HuH-7.5 (cell line): ENCODE data around the gene ZCCHC12.
"Not testable (repeated sequence)": the region's sequence is repeated elsewhere in the genome, so short reads cannot be mapped to it uniquely, and the experiment has no call there.

ENCODE experiments used
- DNase-seq: peaks from one replicate; pipeline ENCODE4 v3.0.0; 2011; ENCODE audit warnings: low spot score

Gene ZCCHC12

DNA sequence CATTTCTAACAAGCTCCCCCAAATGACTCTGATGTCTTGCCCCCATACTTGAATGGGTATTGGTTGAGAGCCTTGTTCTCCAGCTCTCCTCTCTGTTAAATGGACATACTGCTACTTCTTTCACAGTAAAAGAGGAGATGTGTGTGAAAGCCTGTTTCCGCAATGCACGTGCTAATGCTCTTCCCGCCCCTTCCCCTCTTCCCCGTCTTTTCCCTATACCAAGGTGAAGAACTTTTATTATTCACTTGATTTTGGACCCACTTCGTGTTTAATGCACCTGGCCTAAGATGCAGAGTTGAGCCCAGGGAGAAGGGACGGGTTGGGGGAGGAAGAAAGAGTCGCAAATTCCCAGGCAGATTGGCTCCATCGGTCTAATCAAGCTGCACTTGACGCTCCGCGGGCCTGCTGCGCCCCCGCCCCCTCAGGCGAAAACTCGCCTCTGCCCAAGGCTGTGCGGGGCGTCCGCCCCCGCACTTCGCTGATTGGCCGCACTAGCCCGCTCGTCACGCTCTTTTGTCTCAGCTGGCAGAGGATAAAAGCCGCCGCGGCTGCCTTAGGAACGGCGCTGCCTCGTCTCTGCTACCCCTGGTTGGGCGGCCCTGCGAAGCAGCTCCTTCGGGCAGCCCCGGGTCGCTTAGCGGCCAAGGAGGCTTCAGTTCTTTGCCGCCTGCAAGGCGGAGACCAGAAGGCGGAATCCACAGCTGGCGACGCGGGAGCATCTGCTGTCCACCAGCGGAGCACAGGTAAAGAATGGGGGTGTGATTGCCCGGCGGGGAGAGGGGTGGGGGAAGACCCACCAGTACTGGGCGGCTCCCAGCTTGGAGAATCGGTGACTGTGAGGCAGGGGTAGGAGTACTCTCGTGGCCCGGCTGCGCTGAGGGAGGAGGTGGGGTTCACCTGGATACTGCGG, at the start of gene ZCCHC12:
TSS of gene ZCCHC12 (plus strand) at position 562 of the 910 bp plus-strand sequence. CDS start 1,421 bp downstream, outside the sequence.
- DNase-seq: peak; percentile 47

DNA sequence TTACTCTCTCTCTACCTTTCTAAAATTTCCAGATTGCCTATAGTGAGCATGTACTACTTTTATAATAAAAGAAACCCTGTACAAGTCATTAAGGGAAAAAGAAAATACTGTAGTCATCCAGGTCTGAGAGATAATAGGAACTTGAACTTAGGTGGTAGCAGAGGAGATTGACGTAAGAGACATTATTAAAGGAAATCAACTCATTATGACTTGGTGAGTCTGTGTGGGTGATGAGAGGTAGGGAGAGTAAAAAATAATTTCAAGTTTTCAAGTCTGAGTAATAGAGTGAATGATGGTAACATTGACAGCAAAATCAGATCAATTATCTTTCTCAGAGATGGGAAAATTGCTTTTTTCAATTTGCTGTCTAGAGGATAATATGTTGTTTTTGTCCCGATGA, 44.0 kb upstream of the ZCCHC12 start:
- no peak for DNase-seq

DNA sequence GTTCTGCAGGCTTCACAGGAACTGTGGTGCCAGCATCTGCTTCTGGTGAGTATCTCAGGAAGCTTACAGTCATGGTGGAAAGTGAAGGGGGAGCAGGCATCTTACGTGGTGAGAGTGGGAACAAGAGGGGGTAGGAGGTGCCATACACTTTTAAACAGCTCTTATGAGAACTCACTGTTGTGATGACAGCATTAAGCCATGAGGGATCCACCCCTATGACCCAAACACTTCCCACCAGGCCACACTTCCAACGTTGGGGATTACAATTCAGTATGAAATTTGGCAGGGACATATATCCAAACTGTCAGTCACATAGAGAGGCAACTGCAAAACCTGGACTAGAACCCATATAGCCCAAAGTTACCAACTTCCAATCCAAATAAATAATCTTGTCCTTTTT, 43.1 kb upstream of the ZCCHC12 start:
- DNase-seq: no peak

DNA sequence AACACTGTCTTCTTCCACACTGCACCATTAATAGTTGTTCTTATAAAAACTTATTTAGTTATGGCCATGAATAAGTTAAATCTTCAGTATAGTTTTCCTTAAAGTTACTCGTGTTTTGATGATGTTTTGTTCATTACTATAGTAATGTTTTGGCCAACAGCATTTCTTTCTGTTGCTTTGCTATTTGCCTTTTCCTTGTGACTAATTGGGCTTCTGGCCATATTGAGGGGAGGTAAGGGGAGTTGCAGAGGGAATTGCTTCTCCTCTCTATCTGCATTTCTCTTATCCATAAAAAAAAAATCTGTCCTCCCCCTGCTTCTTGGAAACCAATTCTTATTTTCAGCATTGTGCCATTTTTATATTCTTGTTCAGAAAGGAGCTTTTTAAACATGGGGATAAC, 42.7 kb upstream of the ZCCHC12 start:
- DNase-seq: no peak

DNA sequence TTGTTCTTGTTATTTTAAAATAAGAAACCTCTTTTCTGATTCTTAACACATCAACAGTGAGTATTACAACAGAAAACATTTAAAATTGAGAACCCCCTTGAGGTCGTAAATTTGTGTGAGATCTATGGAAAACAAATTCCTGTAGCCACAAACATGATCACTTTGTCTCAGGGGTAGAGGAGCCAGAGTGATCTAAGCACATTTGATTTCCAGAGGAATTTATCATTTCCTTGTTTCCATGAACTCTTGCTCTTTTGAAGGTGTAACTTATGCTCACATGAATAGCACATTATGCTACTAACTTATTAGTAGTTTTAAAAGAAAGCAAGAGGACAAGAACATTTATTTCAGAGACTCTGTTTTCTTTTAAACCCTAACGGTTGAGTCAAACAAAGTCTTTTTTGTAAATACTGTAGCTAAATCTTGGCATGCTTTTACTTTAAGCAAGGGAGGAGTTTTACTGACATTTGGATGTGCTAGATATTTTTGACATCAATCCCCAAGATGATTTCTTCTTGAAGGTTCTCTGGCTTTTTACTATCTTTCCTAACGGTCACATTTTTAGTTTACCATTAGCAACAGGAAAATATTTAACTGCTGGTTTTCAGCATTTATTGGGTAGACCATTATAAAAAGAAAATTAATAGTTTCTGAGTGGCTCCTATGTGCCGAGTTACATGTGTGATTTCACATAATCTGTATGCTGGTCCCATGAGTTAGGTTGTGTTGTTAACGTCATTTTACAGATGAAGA, 27.9 kb upstream of the ZCCHC12 start:
- no peak for DNase-seq

DNA sequence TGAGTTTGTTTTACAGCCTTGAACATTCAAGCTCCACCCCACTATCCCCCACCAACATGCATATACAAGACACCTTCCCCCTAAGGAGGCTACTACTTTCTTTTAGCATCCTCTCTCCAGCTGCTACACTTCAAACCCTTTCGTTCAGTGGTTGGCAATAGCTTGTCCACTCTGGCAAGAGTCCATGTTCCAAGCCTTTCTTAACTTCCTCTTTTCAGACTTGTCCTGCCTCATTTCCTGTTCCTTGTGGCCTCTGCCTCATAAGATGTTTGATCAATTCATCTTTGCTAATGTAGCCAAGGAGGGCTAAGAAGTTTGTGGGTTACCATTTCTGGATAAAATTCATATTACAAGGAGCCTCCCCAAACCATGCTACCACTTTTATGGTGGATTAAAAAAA, 20.8 kb upstream of the ZCCHC12 start:
- DNase-seq: no peak

DNA sequence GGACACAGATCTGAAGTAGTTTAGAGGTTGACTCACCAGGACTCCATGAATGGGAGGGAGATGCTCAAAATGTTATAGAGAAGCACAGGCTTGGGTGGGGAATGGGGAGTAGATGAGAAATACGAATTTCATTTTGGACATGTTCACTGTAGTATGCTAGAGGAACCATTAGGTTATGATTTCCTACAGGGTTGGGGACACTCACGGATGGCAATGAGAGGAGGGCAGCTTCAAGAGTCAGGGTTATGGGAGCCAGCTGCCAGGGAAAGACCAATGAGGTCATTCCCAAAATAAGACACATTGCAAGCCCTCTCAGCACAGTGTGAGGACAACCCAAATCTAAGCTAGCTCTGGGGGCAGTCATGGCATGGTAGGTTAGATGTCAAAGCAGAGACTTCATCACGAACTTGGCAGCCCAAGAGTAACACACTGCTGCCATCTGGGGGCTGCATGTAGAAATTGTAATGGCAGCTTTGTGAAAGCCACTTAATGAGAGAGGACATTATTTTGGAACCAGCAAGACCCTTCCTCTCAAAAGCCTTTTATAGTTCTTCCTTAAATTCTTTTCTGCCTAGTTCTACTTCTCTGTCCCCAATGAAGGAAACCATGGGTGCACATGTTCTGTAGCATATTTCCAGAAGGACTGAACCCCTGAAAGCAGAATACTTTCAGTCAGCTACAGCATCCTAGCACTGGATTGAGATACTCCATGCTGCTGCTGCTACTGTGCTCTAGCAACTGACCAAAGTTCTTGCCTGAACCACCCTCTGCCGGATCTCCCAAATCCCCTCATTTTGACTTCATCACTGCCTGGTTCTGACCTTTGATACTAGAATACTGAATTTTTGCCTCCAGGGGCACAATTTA, 16.2 kb upstream of the ZCCHC12 start:
- peak; percentile 12 for DNase-seq

DNA sequence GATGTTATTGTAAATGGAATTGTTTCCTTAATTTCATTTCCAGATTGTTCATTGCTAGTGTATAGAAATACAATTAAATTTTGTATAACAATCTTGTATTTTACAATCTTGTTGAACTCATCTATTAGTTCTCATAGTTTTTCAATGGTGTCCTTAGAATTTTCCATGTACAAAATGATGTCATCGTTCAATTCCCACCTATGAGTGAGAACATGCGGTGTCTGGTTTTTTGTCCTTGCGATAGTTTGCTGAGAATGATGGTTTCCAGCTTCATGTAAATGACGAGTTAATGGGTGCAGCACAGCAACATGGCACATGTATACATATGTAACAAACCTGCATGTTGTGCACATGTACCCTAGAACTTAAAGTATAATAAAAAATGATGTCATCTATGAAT, 6.4 kb upstream of the ZCCHC12 start:
- not testable (repeated sequence) for DNase-seq

DNA sequence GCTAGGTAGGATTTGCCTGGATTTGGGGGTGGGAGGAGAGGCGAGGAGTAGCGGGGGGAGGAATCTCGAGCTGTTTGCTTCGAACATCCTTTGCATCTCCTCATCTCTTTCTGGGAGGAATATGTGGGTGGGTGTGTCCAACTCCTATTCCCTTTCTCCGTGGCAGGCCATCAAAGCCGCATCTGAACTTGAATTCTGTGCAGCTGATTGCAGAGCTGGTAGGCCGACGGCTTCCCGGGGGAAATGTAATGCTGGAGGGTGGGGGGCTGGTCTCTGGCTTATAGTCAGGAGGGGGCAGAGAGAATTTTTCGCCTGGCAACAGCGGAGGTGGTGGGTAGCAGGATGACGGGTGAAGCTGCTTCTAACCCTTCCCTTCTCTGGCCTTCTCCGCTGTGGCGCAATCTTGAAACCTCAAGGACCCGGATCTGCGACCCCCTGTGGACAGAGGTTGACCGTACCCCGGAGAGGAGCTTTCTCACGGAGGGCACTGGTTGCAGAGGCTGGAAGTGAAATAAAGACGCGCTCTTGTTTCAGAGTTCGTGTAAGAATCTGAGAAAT, 628 bp downstream of the ZCCHC12 start:
- DNase-seq: no peak

DNA sequence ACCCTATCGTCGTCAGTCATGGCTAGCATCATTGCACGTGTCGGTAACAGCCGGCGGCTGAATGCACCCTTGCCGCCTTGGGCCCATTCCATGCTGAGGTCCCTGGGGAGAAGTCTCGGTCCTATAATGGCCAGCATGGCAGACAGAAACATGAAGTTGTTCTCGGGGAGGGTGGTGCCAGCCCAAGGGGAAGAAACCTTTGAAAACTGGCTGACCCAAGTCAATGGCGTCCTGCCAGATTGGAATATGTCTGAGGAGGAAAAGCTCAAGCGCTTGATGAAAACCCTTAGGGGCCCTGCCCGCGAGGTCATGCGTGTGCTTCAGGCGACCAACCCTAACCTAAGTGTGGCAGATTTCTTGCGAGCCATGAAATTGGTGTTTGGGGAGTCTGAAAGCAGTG, 1.6 kb downstream of the ZCCHC12 start:
- DNase-seq: no peak

DNA sequence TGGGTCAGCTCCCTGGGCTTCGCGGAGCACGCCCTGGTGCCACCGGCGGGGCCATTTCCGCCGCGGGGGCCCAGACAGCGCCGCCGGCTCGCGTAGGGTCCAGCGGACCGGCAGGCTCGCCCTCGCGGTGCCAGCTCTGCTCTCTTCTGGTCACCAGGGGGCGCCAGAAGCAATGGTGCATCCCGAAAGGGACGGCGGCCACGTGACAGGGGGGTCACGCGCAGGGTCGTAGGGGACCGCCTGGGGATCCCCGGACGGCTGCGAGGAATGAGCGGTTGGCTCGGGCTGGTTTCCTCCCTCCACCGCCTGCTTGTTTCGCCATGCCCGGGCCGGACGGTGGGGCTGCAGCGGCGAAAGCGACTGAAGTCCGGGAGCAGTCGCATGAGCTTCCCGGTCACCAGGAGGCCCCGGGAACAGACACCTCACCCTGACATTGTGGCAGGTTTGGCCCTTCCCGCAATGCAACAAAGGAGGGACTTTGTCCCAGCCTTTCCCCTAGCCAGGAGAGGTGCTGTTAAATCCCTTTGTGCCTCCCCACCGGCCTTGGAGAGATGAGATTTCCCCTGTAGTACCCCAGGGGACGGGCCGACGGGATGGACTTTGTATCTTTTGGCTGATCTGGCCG, 15.8 kb downstream of the ZCCHC12 start:
- DNase-seq: peak; percentile 55

DNA sequence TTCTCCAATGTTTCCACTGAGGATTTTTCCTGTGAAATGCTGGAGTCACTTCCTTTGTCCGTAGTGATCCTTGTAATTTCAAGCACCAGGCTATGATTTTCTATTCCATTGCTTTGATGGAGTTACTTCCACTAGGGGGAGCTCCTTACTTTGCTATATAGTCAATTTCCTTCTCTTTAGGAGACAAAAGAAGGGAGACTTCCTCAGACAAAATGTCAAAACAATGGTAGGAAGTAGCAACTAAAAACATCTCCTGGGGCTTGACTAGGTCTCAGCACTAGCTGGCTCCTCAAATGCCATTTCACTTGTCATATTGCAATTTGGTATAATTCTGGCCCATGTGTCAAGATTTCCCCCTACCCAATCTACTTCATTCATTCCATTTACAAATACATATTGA, 24.1 kb downstream of the ZCCHC12 start:
- peak; percentile 18 for DNase-seq

DNA sequence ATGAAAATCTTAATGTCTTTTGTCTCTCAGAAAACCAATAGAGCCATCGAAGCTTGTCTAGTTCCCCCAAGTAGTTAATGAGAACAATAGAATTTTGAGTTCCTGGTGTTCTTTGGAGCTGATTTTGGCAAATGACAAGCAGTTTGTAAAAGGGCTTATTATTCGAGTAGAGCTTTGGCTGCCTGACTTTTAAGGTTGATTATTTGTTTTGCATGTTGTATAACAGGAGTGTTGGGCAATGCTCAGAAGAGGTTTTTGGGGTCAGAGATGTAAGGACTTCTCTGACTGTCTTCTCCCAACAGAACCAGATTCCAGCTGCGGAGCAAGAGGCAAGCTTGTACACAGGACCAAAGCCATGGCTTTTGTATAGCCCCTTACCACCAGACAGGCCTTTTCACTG, 30.0 kb downstream of the ZCCHC12 start:
- no peak for DNase-seq

DNA sequence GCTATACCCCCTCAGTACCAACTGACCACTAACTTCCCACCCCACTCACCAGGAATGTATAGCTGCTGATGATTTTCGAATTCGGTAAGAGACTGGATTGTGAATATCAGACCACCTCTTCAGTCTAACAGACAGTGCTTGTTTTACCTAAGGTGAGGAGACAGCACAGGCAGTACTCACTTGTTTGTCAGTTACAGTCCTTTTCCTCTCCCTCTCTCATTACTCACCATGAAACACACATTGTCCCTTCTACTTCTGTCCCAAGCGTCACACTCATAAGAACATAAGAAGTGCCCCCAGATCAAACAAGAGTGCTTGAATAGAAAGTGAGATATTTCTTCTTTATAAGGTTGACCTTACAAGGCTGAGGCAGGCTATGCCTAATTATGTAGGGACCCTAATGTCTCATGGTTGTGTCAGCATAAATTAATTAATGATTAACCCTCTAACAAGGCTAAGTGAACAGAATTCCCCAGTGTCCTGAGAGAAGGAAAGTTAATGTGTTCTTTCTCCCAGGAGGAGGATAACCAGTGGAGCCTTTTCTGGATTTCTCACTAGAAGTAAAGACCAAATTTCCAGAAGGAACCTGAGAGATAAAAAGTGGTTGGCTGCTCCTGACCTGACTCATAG, 32.2 kb downstream of the ZCCHC12 start:
- DNase-seq: no peak

DNA sequence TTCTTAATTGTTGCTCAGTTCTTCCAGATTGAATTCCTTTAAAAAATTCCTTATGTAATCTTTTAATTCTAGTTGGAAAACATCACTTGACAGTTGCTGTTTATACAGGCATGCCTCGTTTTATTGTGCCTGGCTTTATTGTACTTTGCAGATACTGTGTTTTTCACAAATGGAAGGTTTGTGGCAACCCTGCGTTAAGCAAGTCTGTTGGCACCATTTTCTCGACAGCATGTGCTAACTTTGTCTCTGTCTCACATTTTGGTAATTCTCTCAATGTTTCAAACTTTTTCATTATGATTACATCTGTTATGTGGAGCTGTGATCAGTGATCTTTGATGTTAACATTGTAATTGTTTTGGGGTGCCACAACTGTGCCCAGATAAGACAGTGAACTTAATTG, 33.4 kb downstream of the ZCCHC12 start:
- DNase-seq: no peak

DNA sequence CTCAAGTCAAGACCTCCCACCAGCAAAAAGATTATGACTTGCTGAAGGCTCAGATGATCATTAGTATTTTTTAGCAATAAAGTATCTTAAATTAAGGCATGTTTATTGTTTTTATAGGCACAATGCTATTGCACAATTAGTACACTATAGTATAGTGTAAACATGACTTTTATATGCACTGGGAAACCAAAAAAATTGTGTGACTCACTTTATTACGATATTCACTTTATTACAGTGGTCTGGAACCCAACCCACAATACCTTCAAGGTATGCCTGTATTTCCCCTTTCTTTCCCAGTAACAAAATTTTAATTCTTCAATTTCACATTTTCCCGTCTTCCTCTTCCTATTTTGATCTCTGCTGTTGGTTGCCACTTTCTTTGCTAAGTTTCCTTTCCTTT, 37.7 kb downstream of the ZCCHC12 start:
- DNase-seq: no peak

DNA sequence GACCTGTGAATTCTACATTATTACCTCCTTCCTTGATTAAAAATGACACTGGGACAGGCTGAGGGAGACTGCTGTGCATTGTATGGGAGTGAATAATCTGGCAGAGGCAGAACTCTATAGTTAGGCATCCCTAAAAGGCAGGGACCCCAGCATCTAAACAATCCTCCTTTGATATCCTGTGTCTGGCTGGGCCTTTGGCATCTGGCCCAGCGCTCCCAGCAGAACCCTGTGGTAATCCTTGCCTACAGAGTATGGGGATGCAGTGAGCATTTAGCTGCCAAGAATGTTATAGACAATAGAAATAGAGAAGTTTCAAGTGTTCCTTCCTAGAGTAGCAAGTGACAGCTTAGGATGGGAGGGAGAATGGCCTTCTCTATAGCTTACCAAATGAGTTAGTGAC, 38.5 kb downstream of the ZCCHC12 start:
- DNase-seq: no peak

DNA sequence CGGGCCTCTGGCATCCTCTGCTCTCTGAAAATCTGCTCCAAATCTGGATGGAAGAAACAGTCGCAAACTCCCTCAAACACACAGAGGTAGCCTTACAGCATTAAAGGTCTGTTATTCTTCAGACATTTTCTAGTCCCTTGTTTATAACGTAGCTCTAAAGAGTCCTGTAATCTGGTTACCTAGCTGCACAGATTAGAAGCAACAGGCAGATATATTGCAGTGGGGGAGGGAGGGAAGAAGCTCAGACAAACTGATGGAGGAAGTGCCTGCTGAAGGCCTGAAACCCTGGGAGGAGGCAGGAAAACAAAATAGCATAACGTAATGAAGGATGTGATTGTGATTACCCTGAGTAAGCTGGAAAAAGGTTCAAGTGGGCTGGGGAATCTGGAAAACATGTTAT, 39.4 kb downstream of the ZCCHC12 start:
- DNase-seq: no peak

DNA sequence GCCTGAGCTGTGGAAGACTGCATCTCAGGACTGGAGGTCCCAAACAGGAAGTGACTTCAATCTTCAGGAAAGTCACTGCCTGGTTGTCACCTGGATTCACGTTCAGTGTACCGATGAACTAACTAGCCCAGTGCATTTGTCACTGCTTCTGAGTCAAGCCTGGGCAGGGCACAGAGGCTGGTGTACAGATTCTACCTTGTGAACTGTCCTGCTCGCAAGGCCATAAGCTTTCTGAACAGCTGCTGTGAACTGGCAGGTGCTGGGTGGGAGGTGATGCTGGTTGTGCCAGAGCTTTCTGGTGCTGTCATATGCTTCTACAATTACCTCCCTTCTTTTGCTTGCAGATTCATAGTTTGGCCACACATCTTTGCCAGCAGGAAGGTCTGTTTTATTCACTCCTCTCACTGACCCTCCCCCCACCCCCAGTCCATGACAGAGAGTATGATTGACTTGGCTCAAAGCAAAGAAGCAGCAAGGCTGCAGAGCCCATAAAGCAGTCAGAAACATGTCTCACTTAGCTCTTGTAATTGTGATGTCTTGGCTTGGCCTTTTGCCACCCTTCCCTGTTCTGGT, 40.5 kb downstream of the ZCCHC12 start:
- DNase-seq: no peak

DNA sequence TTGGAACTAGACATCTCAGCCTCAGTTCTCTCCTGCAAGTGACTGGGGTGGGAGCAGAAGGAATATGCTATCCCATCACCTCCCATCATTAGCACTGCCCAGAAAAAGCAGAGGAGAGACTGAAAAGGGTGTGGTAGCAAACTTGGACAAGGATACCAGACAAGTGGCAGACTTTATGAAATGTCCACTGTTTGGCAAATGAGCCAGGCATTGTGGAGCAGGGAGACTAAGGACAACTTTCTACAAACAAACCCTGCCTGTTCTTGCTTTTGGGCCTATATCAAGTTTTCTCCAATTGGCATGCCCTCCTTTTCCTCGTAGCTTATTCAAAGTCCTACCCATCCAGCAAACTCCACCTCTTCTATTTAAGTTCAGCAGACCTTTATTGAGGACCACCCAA, 41.6 kb downstream of the ZCCHC12 start:
- DNase-seq: no peak

DNA sequence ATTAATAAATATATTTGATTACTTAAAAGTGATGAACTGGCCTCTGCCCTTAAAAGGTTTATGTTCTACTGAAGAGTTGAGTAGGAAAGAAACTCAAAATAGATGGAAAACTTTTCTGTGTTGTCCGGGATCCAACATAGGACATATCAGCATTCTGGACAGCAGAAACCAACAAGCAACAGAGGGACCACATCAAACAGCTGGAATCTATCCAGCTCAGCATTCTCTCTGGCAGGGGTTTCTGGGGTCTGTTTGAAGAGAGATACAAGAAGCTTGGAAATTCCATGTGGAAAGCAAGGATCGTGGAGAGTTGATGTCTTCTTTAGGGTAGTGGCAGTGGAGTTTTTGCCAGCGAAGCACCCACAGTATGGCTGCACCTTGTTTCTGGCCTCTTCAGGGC, 43.6 kb downstream of the ZCCHC12 start:
- no peak for DNase-seq
